GM10266 (cell line): Measurements from ENCODE around the gene LYZL1.
"Not testable (repeated sequence)": the region's sequence is repeated elsewhere in the genome, so short reads cannot be mapped to it uniquely, and the experiment has no call there.

Source experiments
- DNase-seq: peaks from one replicate; pipeline ENCODE4 v3.0.0; 2012; ENCODE audit errors: extremely low spot score
- TF ChIP-seq, protein P1 (sequence below): IDR thresholded peaks from 2 replicates; pipeline ENCODE4 v1.5.1; 2012; ENCODE audit warnings: mild to moderate bottlenecking, low read depth; ENCODE audit not compliant: control insufficient read depth, insufficient read depth; ENCODE audit errors: missing control alignments

LYZL1 gene

DNA sequence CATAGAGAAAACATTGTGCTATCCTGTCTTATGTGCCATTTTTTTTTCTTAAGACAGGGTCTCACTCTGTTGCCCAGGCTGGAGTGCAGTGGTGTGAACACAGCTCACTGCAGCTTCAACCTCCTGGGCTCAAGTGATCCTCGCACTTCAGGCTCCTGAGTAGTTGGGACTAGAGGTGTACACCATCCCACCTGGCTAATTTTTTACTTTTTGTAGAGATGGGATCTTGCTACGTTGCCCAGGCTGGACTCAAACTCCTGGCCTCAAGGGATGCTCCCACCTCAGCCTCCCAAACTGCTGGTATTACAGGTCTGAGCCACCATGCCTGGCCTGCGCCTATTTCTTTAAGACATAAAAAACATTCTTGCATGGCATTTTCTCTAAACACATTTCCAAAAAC lies 20.6 kb downstream of the LYZL1 start:
- TF ChIP-seq, protein P1, sequence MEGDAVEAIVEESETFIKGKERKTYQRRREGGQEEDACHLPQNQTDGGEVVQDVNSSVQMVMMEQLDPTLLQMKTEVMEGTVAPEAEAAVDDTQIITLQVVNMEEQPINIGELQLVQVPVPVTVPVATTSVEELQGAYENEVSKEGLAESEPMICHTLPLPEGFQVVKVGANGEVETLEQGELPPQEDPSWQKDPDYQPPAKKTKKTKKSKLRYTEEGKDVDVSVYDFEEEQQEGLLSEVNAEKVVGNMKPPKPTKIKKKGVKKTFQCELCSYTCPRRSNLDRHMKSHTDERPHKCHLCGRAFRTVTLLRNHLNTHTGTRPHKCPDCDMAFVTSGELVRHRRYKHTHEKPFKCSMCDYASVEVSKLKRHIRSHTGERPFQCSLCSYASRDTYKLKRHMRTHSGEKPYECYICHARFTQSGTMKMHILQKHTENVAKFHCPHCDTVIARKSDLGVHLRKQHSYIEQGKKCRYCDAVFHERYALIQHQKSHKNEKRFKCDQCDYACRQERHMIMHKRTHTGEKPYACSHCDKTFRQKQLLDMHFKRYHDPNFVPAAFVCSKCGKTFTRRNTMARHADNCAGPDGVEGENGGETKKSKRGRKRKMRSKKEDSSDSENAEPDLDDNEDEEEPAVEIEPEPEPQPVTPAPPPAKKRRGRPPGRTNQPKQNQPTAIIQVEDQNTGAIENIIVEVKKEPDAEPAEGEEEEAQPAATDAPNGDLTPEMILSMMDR, result no peak
- DNase-seq, result no peak

DNA sequence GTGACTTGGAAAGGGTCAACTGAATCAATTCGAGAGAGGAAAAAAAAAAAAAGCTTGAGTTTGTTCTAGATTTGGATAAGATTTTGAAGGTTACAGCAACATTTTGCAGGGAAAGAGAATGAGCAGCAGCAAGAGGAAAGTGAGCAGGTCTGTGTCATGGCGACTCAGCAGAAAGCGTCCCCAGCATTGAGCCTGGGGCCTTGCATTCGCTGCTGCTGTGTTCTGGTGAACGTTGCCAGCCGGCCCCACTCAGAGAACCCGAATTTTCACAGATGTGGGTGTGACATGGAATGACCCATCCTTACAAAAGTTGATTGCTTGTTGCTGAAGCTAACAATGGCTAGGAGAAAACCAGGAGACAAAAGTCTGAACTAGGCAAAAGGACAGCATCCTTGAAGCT lies 21.6 kb downstream of the LYZL1 start:
- not testable (repeated sequence) for DNase-seq

DNA sequence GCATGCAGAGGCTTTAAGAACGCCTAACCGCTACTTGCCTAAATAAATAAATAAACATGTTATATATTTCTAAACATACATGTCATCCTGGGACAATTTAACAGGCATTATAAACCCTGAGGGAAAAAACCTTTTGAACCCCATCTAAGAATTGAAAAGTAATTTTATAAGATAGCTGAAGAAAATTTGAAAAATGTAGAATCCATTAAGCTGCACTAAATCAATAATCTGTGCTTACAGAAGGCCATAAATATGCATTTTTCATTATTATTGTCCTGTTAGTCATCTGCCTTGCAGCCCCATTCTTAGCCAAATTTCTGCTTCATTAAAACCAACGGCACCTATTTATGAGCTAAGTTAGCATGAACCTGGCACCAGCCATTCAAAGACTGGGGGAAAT lies 24.2 kb downstream of the LYZL1 start:
- TF ChIP-seq, protein P1, result no peak
- no peak for DNase-seq

DNA sequence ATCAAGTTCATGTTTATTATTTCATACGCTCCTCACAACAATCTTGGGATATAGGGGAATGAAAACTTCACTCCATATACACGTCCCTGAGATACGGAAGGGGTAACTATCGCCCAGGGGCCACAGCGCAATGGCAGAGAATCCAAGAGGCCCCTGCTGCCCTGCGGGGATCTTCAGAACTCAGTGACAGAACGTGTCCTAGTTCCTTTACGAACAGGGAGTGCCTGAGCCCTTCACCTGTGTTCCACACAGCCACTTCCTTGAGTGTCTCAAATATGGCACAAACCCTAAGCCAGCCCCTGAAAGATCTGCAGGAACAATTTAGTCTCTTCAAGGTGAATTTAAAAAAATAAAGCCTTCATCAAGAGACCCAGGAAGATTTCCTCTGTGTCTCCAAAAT lies 25.9 kb downstream of the LYZL1 start:
- TF ChIP-seq, protein P1, result no peak
- no peak for DNase-seq

DNA sequence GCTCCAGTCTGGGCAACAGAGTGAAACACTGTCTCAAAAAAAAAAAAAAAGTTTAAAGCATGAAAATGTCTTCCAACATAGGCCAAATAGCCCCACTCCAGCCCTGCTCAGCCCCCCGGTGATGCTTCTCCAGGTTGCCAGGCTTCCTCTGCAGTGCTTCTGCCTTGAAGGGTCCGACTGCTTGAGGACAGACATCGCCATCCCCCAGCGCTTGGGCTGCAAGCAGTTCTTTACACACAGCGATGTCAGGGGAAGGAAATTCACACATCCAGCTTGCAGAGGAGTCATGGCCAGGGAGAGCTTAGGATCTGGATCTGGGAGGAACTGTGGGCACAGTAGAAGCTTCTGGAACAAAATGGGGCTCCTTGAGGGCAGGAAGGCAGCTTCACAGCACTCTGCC lies 26.9 kb downstream of the LYZL1 start:
- TF ChIP-seq, protein P1, result no peak

DNA sequence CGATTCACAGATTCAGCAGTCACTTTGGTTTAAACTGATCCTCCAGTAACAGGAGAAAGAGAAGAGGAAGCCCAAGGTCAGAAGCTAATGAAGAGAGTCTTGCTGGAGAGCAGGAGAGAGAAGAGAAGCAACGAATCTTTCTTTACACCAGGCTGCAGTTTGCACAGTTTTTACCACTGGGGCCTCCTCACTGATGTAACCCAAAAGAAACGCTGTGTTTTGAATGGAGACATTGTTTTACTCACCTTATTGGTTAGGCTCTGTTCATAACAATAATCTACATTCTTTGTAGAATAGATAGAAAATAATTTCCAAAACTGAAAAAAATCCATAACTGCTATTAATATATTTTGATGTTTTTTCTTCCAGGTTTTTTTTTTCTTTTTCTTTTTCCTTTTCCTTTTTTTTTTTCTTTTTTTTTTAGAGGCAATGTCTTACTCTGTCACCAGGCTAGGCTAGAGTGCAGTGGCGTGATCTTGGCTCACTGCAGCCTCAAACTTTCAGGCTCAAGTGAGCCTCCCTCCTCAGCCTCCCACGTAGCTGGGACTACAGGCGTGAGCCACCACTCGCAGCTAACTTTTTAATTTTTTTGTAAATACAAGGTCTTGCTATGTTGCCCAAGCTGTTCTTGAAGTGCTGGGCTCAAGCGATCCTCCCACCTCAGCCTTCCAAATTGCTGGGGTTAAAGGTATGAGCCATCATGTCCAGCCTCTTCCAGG lies 27.6 kb downstream of the LYZL1 start:
- TF ChIP-seq, protein P1, result no peak
- DNase-seq, result no peak

More for the DNA sequence above, 26.9 kb downstream of the LYZL1 start:
- no peak for DNase-seq

DNA sequence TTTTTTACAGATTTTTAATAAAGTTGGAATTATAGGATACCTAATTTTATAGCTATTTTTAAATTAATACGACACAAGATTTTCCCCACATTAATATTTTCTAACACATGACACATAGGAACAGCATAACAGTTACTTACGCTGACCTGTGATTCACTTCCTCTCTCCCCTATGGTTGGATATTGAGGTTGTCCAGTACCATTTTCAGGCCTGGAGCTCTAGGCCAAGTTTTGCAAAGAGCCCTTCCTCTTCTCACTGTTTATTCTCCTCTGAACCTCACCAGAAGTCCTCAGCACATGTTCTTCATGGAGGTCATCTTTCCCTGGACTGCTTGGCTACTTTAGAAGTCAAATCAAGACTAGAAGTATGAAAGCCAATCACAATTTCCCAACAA lies 28.2 kb downstream of the LYZL1 start:
- DNase-seq, result no peak
- TF ChIP-seq, protein P1, result no peak
